ENCODE data around the gene GTF2F1.

DNA sequence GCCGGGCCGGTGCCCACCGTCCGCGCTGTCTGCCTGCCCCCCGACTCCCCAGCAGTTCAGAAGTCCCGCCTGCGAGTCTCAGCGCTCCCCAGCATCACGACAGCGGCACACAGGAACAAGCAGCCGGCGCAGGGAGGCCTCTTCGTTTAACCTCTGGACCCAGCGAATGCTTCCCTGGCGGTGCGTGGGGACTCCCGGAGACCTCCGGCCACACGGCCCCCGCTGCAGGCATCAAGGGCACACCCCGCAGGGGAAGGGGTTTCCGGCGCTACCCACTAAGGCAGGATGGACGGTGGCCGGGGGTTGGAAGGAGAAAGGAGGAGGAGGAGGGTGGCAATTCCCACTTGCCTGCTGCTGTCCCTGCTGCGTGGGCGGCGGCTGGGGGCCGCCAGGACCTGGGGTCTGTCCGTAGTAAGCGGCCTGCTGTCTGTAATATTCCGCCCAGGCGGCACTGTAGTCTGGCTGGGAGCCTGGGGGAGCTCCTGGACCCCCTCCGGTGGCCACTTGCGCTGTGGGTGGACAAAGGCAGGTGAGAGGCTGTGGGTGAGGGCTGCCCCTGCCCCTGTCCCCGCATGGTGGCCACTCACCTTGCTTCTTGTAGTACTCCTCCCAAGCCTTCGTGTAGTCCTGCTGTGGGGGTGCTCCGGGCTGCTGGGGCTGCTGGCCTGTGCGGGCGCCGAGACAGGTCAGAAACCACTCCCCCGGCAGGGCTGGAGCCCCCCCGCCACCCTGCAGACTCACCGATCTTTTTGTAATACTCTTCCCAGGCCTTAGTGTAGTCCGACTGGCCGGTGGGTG, 22.0 kb upstream of the GTF2F1 start:
- TF ChIP-seq, protein P1, sequence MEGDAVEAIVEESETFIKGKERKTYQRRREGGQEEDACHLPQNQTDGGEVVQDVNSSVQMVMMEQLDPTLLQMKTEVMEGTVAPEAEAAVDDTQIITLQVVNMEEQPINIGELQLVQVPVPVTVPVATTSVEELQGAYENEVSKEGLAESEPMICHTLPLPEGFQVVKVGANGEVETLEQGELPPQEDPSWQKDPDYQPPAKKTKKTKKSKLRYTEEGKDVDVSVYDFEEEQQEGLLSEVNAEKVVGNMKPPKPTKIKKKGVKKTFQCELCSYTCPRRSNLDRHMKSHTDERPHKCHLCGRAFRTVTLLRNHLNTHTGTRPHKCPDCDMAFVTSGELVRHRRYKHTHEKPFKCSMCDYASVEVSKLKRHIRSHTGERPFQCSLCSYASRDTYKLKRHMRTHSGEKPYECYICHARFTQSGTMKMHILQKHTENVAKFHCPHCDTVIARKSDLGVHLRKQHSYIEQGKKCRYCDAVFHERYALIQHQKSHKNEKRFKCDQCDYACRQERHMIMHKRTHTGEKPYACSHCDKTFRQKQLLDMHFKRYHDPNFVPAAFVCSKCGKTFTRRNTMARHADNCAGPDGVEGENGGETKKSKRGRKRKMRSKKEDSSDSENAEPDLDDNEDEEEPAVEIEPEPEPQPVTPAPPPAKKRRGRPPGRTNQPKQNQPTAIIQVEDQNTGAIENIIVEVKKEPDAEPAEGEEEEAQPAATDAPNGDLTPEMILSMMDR (IDR thresholded peaks at IDR 0.05): no peak
- no peak for TF ChIP-seq EZH2 (IDR thresholded peaks at IDR 0.05; ENCODE audit: borderline replicate concordance, insufficient read depth, low read depth, low read length, poor library complexity, severe bottlenecking)
